Progenitor cell of endocrine pancreas (in vitro differentiated cells): ENCODE results near the gene CEP41. TPM values are rescaled to one million over a fixed set of nuclear protein-coding genes. Genes with fewer than 3 reads are reported as not detected.

Source experiments
- DNase-seq: peaks from one replicate; pipeline ENCODE4 v3.0.0; 2021; ENCODE audit warnings: low spot score; ENCODE audit not compliant: unreplicated experiment
- H3K27ac Mint-ChIP-seq: 2 replicates; pipeline ENCODE4 v1.8.0; 2021; ENCODE audit warnings: mild to moderate bottlenecking, moderate library complexity, mixed read lengths
- H3K27me3 Mint-ChIP-seq: 2 replicates; pipeline ENCODE4 v1.8.0; 2021; ENCODE audit warnings: mixed read lengths
- H3K36me3 Mint-ChIP-seq: 2 replicates; pipeline ENCODE4 v1.8.0; 2022; ENCODE audit warnings: mixed read lengths; ENCODE audit not compliant: insufficient read depth
- H3K4me1 Mint-ChIP-seq: 2 replicates; pipeline ENCODE4 v1.8.0; 2021; ENCODE audit warnings: low read depth, mixed read lengths
- H3K4me3 Mint-ChIP-seq: 2 replicates; pipeline ENCODE4 v1.8.0; 2021; ENCODE audit warnings: low read depth, mild to moderate bottlenecking, moderate library complexity, mixed read lengths
- H3K9me3 Mint-ChIP-seq: 2 replicates; pipeline ENCODE4 v1.8.0; 2021; ENCODE audit warnings: low read depth, mixed read lengths
- total RNA-seq: library from RNA; stranded (reverse); gene quantifications from 2 replicates; pipeline ENCODE4 v1.2.1, GENCODE V29; 2021
- TF ChIP-seq, protein P1 (sequence below): fragments of 200-600 bp; sonication (generic); IDR thresholded peaks from one replicate; pipeline ENCODE4 v1.5.0; 2021; ENCODE audit warnings: antibody characterized with exemption, mild to moderate bottlenecking; ENCODE audit not compliant: unreplicated experiment

CEP41 gene
- total RNA-seq, 1 donor from 2014 or later, result 31.8 TPM

DNA sequence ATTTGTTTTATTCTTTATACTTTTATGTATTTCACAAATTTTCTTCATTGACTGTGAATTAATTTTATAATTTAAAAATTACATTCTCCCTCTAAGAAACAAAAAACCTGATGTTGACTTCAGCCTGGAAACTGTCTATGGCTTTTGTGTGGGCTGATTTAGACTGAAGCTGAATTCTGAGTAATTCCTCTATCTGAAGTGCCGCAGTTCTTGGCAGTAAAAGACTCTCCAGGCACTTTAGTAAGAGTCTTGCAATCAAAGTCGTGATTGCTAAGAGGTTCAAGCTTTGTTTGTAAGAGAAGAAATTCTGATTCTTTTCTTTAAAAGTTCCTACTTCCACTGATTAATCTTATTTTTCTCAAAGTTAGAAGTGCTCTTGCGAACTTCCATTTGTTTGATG lies 3.4 kb upstream of the CEP41 start:
- peaks cover 4% of the 10 kb centered on the region for H3K36me3 Mint-ChIP-seq
- no peaks in the 10 kb centered on the region for H3K27me3 Mint-ChIP-seq
- no peak overlapping the region for H3K4me3 Mint-ChIP-seq
- TF ChIP-seq, protein P1, sequence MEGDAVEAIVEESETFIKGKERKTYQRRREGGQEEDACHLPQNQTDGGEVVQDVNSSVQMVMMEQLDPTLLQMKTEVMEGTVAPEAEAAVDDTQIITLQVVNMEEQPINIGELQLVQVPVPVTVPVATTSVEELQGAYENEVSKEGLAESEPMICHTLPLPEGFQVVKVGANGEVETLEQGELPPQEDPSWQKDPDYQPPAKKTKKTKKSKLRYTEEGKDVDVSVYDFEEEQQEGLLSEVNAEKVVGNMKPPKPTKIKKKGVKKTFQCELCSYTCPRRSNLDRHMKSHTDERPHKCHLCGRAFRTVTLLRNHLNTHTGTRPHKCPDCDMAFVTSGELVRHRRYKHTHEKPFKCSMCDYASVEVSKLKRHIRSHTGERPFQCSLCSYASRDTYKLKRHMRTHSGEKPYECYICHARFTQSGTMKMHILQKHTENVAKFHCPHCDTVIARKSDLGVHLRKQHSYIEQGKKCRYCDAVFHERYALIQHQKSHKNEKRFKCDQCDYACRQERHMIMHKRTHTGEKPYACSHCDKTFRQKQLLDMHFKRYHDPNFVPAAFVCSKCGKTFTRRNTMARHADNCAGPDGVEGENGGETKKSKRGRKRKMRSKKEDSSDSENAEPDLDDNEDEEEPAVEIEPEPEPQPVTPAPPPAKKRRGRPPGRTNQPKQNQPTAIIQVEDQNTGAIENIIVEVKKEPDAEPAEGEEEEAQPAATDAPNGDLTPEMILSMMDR, result no peak
- DNase-seq, result no peak
- H3K9me3 Mint-ChIP-seq, result peaks cover 10% of the 10 kb centered on the region
- peaks cover 23% of the 10 kb centered on the region for H3K4me1 Mint-ChIP-seq
- H3K27ac Mint-ChIP-seq, result no peak overlapping the region

DNA sequence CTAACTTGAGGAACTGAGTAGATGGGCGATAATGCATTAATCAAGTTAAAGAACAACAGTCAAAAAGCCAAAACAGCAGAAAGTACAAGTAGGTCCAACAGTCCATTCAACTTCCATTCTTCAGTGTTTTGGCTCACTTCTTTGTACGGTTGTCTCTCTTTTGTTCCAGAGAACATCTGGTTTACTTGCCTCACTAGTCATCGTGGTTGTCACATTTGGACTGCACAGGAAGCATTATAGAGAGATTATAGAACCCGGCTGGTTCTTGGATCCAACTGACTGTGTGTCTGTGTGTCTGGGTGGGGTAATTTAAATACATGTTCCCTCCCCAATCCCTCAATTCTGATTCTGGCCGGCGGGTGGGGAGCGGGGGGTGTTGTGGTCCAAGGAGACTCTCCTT lies 1.8 kb upstream of the CEP41 start:
- Mint-ChIP-seq H3K36me3 (peaks cover 5% of the 10 kb centered on the region), H3K4me3 (no peak overlapping the region), H3K27ac (peak overlapping the region; percentile 99), H3K27me3 (no peaks in the 10 kb centered on the region), H3K4me1 (peaks cover 26% of the 10 kb centered on the region), H3K9me3 (peaks cover 3% of the 10 kb centered on the region)
- no peak for DNase-seq
- TF ChIP-seq, protein P1, result no peak

GRCh38 chr7:130441408-130441869 lies 623 bp upstream of the CEP41 start:
- H3K4me1 Mint-ChIP-seq, result peaks cover 26% of the 10 kb centered on the region
- no peaks in the 10 kb centered on the region for H3K27me3 Mint-ChIP-seq
- TF ChIP-seq, protein P1, result no peak
- peaks cover 9% of the 10 kb centered on the region for H3K36me3 Mint-ChIP-seq
- peak overlapping the region; percentile 66 for H3K4me3 Mint-ChIP-seq
- H3K27ac Mint-ChIP-seq, result peak overlapping the region; percentile 99
- H3K9me3 Mint-ChIP-seq, result peaks cover 3% of the 10 kb centered on the region
- no peak for DNase-seq

- no peak overlapping the region for H3K4me3 Mint-ChIP-seq
- H3K4me1 Mint-ChIP-seq, result peaks cover 15% of the 10 kb centered on the region
- TF ChIP-seq, protein P1, result no peak
- H3K9me3 Mint-ChIP-seq, result peaks cover 3% of the 10 kb centered on the region
- no peak for DNase-seq
- H3K36me3 Mint-ChIP-seq, result peaks cover 6% of the 10 kb centered on the region
- H3K27me3 Mint-ChIP-seq, result no peaks in the 10 kb centered on the region
- H3K27ac Mint-ChIP-seq, result no peak overlapping the region
These were observed 4.6 kb downstream of the CEP41 start for GRCh38 chr7:130436253-130436652.

- TF ChIP-seq, protein P1, result no peak
- Mint-ChIP-seq H3K36me3 (peaks cover 6% of the 10 kb centered on the region), H3K4me1 (peaks cover 9% of the 10 kb centered on the region), H3K9me3 (peaks cover 2% of the 10 kb centered on the region), H3K27me3 (no peaks in the 10 kb centered on the region), H3K27ac (no peak overlapping the region), H3K4me3 (no peak overlapping the region)
- no peak for DNase-seq
These were observed 5.4 kb downstream of the CEP41 start for GRCh38 chr7:130435311-130435854.
